ENCODE measurements around the gene FETUB.
A peak's percentile ranks its signal among the peaks of the same experiment; 100 is the strongest.

The FETUB gene

GRCh38 chr3:186605561-186606545 is 34.3 kb upstream of the FETUB start:
- H3K27ac Mint-ChIP-seq = no peak overlapping the region
- H3K4me3 Mint-ChIP-seq = no peak overlapping the region
- no peak for DNase-seq
- H3K4me1 Mint-ChIP-seq (ENCODE audit: low read depth) = no peaks in the 10 kb centered on the region
- H3K36me3 Mint-ChIP-seq (ENCODE audit: low read depth) = no peaks in the 10 kb centered on the region
- no peaks in the 10 kb centered on the region for H3K27me3 Mint-ChIP-seq
- no peaks in the 10 kb centered on the region for H3K9me3 Mint-ChIP-seq

GRCh38 chr3:186608624-186609215 is 31.5 kb upstream of the FETUB start:
- Mint-ChIP-seq H3K27me3 (peaks cover 5% of the 10 kb centered on the region), H3K27ac (no peak overlapping the region), H3K9me3 (no peaks in the 10 kb centered on the region), H3K36me3 (ENCODE audit: low read depth) (no peaks in the 10 kb centered on the region), H3K4me3 (no peak overlapping the region), H3K4me1 (ENCODE audit: low read depth) (no peaks in the 10 kb centered on the region)
- DNase-seq = no peak

GRCh38 chr3:186609247-186609868 is 30.8 kb upstream of the FETUB start:
- no peak overlapping the region for H3K27ac Mint-ChIP-seq
- H3K27me3 Mint-ChIP-seq = peaks cover 6% of the 10 kb centered on the region
- DNase-seq = no peak
- no peaks in the 10 kb centered on the region for H3K36me3 Mint-ChIP-seq (ENCODE audit: low read depth)
- H3K9me3 Mint-ChIP-seq = no peaks in the 10 kb centered on the region
- H3K4me3 Mint-ChIP-seq = no peak overlapping the region
- peaks cover 1% of the 10 kb centered on the region for H3K4me1 Mint-ChIP-seq (ENCODE audit: low read depth)

GRCh38 chr3:186612065-186612464 is 28.1 kb upstream of the FETUB start:
- no peaks in the 10 kb centered on the region for H3K36me3 Mint-ChIP-seq (ENCODE audit: low read depth)
- H3K9me3 Mint-ChIP-seq = no peaks in the 10 kb centered on the region
- H3K4me3 Mint-ChIP-seq = no peak overlapping the region
- no peak overlapping the region for H3K27ac Mint-ChIP-seq
- peaks cover 18% of the 10 kb centered on the region for H3K4me1 Mint-ChIP-seq (ENCODE audit: low read depth)
- peaks cover 13% of the 10 kb centered on the region for H3K27me3 Mint-ChIP-seq
- no peak for DNase-seq

- no peak for DNase-seq
- Mint-ChIP-seq H3K27me3 (peaks cover 23% of the 10 kb centered on the region), H3K4me1 (ENCODE audit: low read depth) (peaks cover 23% of the 10 kb centered on the region), H3K27ac (no peak within 1 kb of the TSS), H3K4me3 (no peak within 1 kb of the TSS), H3K9me3 (no peaks in the 10 kb centered on the region), H3K36me3 (ENCODE audit: low read depth) (no peaks in the 10 kb centered on the region)
Measured at GRCh38 chr3:186612721-186613636, 27.2 kb upstream of the FETUB start, which contains the start of gene AHSG. AHSG (plus strand) TSS chr3:186613060; CDS start chr3:186613142, 82 bp downstream.

GRCh38 chr3:186613637-186614265 is 26.4 kb upstream of the FETUB start:
- H3K4me1 Mint-ChIP-seq (ENCODE audit: low read depth) = peaks cover 23% of the 10 kb centered on the region
- no peak for DNase-seq
- H3K9me3 Mint-ChIP-seq = no peaks in the 10 kb centered on the region
- peaks cover 30% of the 10 kb centered on the region for H3K27me3 Mint-ChIP-seq
- no peaks in the 10 kb centered on the region for H3K36me3 Mint-ChIP-seq (ENCODE audit: low read depth)
- no peak overlapping the region for H3K4me3 Mint-ChIP-seq
- H3K27ac Mint-ChIP-seq = no peak overlapping the region

GRCh38 chr3:186614266-186614596 is 26.0 kb upstream of the FETUB start:
- DNase-seq = no peak
- Mint-ChIP-seq H3K4me3 (peak overlapping the region; percentile 39), H3K9me3 (no peaks in the 10 kb centered on the region), H3K27ac (no peak overlapping the region), H3K36me3 (ENCODE audit: low read depth) (no peaks in the 10 kb centered on the region), H3K27me3 (peaks cover 31% of the 10 kb centered on the region), H3K4me1 (ENCODE audit: low read depth) (peaks cover 23% of the 10 kb centered on the region)

GRCh38 chr3:186614597-186615483 is 25.4 kb upstream of the FETUB start:
- Mint-ChIP-seq H3K27me3 (peaks cover 31% of the 10 kb centered on the region), H3K4me3 (peak overlapping the region; percentile 39), H3K27ac (no peak overlapping the region), H3K36me3 (ENCODE audit: low read depth) (no peaks in the 10 kb centered on the region), H3K4me1 (ENCODE audit: low read depth) (peaks cover 23% of the 10 kb centered on the region), H3K9me3 (no peaks in the 10 kb centered on the region)
- peak; percentile 82 for DNase-seq

- no peak overlapping the region for H3K4me3 Mint-ChIP-seq
- H3K27ac Mint-ChIP-seq = no peak overlapping the region
- DNase-seq = no peak
- H3K9me3 Mint-ChIP-seq = no peaks in the 10 kb centered on the region
- H3K27me3 Mint-ChIP-seq = peaks cover 38% of the 10 kb centered on the region
- peaks cover 23% of the 10 kb centered on the region for H3K4me1 Mint-ChIP-seq (ENCODE audit: low read depth)
- no peaks in the 10 kb centered on the region for H3K36me3 Mint-ChIP-seq (ENCODE audit: low read depth)
Measured at GRCh38 chr3:186616299-186616617, 23.9 kb upstream of the FETUB start.

- H3K4me1 Mint-ChIP-seq (ENCODE audit: low read depth) = peaks cover 23% of the 10 kb centered on the region
- H3K36me3 Mint-ChIP-seq (ENCODE audit: low read depth) = no peaks in the 10 kb centered on the region
- H3K4me3 Mint-ChIP-seq = peak overlapping the region; percentile 60
- no peaks in the 10 kb centered on the region for H3K9me3 Mint-ChIP-seq
- H3K27me3 Mint-ChIP-seq = peaks cover 41% of the 10 kb centered on the region
- peak overlapping the region; percentile 82 for H3K27ac Mint-ChIP-seq
- DNase-seq = peak; percentile 89
Measured at GRCh38 chr3:186617036-186617946, 22.9 kb upstream of the FETUB start.

GRCh38 chr3:186618318-186618938 is 21.8 kb upstream of the FETUB start:
- no peak overlapping the region for H3K4me3 Mint-ChIP-seq
- no peak overlapping the region for H3K27ac Mint-ChIP-seq
- H3K4me1 Mint-ChIP-seq (ENCODE audit: low read depth) = peaks cover 23% of the 10 kb centered on the region
- peaks cover 44% of the 10 kb centered on the region for H3K27me3 Mint-ChIP-seq
- no peaks in the 10 kb centered on the region for H3K9me3 Mint-ChIP-seq
- DNase-seq = no peak
- no peaks in the 10 kb centered on the region for H3K36me3 Mint-ChIP-seq (ENCODE audit: low read depth)

GRCh38 chr3:186619787-186620212 is 20.4 kb upstream of the FETUB start:
- no peaks in the 10 kb centered on the region for H3K9me3 Mint-ChIP-seq
- no peak overlapping the region for H3K4me3 Mint-ChIP-seq
- H3K27ac Mint-ChIP-seq = no peak overlapping the region
- H3K27me3 Mint-ChIP-seq = peaks cover 37% of the 10 kb centered on the region
- DNase-seq = no peak
- no peaks in the 10 kb centered on the region for H3K36me3 Mint-ChIP-seq (ENCODE audit: low read depth)
- peaks cover 18% of the 10 kb centered on the region for H3K4me1 Mint-ChIP-seq (ENCODE audit: low read depth)

All from activated T-cell treated with anti-CD3 and anti-CD28 coated beads, Interleukin-2, amount 50 U/mL, for 24 hours (primary cell).